Measurements from ENCODE around the gene ATG101. TPM values are rescaled to one million over a fixed set of nuclear protein-coding genes. Genes with fewer than 3 reads are reported as not detected.

Gene ATG101
- total and polyA plus RNA-seq, 4 experiments from 2014 or later = 22.2 to 27.1 (median 25.7) TPM

DNA sequence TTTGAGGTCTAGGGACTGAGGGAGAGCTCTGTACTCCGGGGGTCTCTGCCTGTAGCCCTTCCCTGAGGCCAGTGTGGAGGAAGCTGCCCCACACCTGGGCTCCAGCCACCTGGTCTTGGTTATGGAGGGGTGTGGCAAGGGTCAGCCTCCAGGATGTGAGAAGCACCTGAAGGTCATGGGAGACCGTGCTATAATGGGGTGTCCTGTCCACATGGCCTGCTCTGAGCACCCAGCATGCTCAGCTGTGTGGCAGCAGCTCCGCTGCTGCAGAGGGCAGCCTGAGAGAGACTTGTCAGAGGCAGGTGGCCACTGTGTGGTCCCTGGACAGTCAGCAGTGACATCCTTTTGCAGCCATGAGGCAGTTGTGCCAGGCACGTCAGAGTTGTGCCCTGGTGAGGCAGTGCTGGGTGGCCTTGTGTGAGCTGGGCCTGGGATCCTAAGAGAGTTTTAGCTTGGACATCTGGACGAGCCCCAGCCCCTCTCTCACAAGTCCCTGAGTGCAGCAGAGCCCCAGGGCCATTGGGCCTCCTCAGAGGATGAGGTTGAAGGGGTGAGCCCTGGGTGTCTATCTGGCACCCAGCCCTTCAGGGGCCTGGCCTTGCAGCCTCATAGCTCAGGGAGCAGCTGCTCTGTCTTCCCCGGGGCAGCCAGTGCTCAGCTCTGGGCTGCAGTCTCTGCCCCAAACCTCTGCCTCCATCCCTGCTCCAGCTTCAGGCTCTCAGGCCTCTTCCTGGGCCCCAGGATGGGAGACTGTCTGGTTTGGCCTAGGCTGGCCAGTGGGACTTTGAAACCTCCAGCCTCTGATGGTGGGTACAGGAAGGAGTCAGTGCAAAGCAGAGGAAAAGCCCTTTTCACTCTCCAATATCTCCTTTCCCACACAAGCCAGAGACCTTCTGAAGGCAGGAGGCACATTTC is 7.4 kb upstream of the ATG101 start:
- ChIA-PET CTCF (ENCODE audit: partially characterized antibody) (interaction anchor here (0.9 to 17.7 kb wide), 3 partner anchors 9 to 39 kb away, joined by 4 to 289 read pairs (median 5); no protein-coding TSS in a partner anchor), POLR2A (ENCODE audit: partially characterized antibody) (interaction anchor here (1.0 to 1.9 kb wide), 3 partner anchors 9 to 37 kb away, joined by 3 to 6 read pairs (median 4); partner anchors contain the start of gene NR4A1)
- no peak overlapping the region for H3K27ac ChIP-seq (ENCODE audit: low read depth, low read length)
- no peaks in the 10 kb centered on the region for H3K36me3 ChIP-seq (ENCODE audit: insufficient read depth, low read length)
- no peak overlapping the region for H3K4me3 ChIP-seq (ENCODE audit: low read length in 2 of 2)
- DNase-seq = no peak
- no peaks in the 10 kb centered on the region for H3K9me3 ChIP-seq (ENCODE audit: control insufficient read depth in 1 of 2, low read length in 2 of 2)
- no peaks in the 10 kb centered on the region for H3K4me1 ChIP-seq (ENCODE audit: insufficient read depth, low read length)
- intact Hi-C loops (cut with micrococcal nuclease) = no loop called here
- Mint-ChIP-seq H3K27ac (no peak overlapping the region), H3K9me3 (no peaks in the 10 kb centered on the region), H3K36me3 (no peaks in the 10 kb centered on the region), H3K4me1 (no peaks in the 10 kb centered on the region), H3K27me3 (peaks cover 0 to 3% of the 10 kb centered on the region in 2 donors), H3K4me3 (no peak overlapping the region)
- no peaks in the 10 kb centered on the region for H3K27me3 ChIP-seq (ENCODE audit: insufficient read depth, low read length)

DNA sequence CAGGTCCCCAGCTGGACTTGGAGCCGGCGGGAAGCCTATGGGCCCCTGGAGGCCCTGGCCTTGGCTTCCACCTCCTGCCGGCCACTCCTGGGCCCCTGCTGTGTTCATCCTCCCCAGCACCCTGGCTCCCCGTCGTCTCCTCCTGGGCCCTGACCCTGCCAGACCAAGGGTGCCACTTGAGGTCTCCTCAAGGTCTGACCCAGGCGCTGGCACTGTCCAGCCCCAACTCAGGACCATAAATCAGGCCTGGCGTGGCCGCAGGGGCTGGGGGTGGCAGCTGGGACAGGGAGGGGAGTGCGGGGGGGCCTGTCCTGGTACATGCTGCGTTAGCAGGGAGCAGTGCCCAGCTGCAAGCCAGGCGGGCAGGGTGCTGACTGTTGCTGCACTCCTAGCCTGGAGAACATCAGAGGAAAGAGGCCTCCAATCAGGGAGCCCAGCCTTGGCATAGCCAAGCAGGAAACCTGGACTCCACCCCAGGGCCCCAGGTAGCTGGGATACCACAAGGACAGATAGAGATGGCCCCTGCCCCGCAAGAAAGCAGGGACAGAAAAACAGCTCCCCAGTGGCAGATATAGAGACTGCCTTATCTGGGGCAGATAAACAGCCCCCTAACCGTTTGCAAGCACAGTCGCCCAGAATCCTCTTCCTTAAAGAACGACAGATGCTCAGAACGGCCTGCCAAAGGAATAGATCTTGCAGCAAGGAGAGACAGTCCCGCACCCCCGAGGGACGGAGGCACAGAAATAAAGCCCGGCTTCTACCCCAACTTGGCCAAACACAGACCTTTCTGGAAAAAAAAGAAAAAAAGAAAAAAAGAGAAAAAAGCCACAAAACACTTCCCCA is 6.5 kb upstream of the ATG101 start:
- Histone ChIP-seq H3K27ac (ENCODE audit: low read depth, low read length) (no peak overlapping the region), H3K4me3 (ENCODE audit: low read length in 2 of 2) (no peak overlapping the region), H3K27me3 (ENCODE audit: insufficient read depth, low read length) (no peaks in the 10 kb centered on the region), H3K9me3 (ENCODE audit: control insufficient read depth in 1 of 2, low read length in 2 of 2) (no peaks in the 10 kb centered on the region), H3K36me3 (ENCODE audit: insufficient read depth, low read length) (no peaks in the 10 kb centered on the region), H3K4me1 (ENCODE audit: insufficient read depth, low read length) (no peaks in the 10 kb centered on the region)
- Mint-ChIP-seq H3K4me1 (no peaks in the 10 kb centered on the region), H3K27ac (peak overlapping the region in 1 of 7 donors; percentile 35), H3K4me3 (no peak overlapping the region), H3K9me3 (no peaks in the 10 kb centered on the region), H3K27me3 (peaks cover 0 to 3% of the 10 kb centered on the region in 2 donors), H3K36me3 (no peaks in the 10 kb centered on the region)
- ChIA-PET POLR2A (ENCODE audit: partially characterized antibody) (interaction anchor here (1.0 to 1.1 kb wide), 2 partner anchors 12 to 38 kb away, joined by 3 to 4 read pairs; partner anchors contain the start of gene NR4A1), CTCF (ENCODE audit: partially characterized antibody) (interaction anchor here (0.5 to 17.7 kb wide), 4 partner anchors 8 to 252 kb away, joined by 3 to 289 read pairs (median 4); no protein-coding TSS in a partner anchor)
- DNase-seq = no peak
- intact Hi-C loops (cut with micrococcal nuclease) = no loop called here

DNA sequence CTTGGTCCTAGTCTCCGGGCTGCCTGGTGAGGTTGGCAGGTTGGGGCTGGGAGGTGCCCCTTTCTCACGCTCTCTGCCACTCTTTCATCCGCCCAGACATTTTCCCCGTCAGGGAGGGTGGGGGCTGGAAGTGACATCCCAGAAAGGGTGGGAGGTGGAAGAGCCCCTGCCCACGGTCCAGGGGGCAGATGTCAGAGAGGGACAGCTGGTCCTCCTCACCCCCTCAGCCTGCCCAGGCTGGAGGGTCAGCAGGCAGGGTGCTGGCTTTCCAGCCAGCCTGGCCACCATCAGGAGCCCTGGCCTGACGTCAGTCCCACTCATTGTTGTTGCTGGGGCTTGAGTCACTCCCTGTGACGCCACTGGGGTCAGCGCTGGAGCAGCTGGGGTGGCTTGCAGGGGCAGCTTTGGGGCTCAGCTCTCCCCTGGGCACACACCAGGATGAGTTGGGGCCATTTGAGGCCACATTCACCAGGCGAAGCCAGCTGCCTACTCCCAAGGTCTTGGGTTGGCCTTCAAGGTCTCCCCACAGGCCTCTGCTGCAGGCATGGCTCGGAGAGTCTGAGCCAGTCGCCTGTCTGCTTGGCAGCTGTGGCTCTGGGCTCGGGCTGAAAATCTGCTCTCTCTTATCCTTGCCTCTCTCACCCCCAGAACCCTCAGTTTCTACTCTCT is 5.7 kb upstream of the ATG101 start:
- no peak overlapping the region for H3K4me3 Mint-ChIP-seq
- ChIA-PET POLR2A (ENCODE audit: partially characterized antibody) (interaction anchor here (0.9 to 1.4 kb wide), 3 partner anchors 13 to 39 kb away, joined by 3 to 6 read pairs (median 4); partner anchors contain the start of gene NR4A1), CTCF (ENCODE audit: partially characterized antibody) (interaction anchor here (1.2 to 17.7 kb wide), 2 partner anchors 18 to 41 kb away, joined by 4 to 289 read pairs; no protein-coding TSS in a partner anchor)
- Histone ChIP-seq H3K27me3 (ENCODE audit: insufficient read depth, low read length) (no peaks in the 10 kb centered on the region), H3K4me1 (ENCODE audit: insufficient read depth, low read length) (peaks cover 2% of the 10 kb centered on the region), H3K27ac (ENCODE audit: low read depth, low read length) (no peak overlapping the region), H3K36me3 (ENCODE audit: insufficient read depth, low read length) (no peaks in the 10 kb centered on the region), H3K4me3 (ENCODE audit: low read length in 2 of 2) (no peak overlapping the region), H3K9me3 (ENCODE audit: control insufficient read depth in 1 of 2, low read length in 2 of 2) (no peaks in the 10 kb centered on the region)
- no peak for DNase-seq
- intact Hi-C loops (cut with micrococcal nuclease) = no loop called here
- H3K27ac Mint-ChIP-seq = peak overlapping the region in 1 of 7 donors; percentile 89
- no peaks in the 10 kb centered on the region for H3K9me3 Mint-ChIP-seq
- H3K4me1 Mint-ChIP-seq = peaks cover 3% of the 10 kb centered on the region in 4 donors
- H3K27me3 Mint-ChIP-seq = peaks cover 0 to 3% of the 10 kb centered on the region in 2 donors
- H3K36me3 Mint-ChIP-seq = no peaks in the 10 kb centered on the region

DNA sequence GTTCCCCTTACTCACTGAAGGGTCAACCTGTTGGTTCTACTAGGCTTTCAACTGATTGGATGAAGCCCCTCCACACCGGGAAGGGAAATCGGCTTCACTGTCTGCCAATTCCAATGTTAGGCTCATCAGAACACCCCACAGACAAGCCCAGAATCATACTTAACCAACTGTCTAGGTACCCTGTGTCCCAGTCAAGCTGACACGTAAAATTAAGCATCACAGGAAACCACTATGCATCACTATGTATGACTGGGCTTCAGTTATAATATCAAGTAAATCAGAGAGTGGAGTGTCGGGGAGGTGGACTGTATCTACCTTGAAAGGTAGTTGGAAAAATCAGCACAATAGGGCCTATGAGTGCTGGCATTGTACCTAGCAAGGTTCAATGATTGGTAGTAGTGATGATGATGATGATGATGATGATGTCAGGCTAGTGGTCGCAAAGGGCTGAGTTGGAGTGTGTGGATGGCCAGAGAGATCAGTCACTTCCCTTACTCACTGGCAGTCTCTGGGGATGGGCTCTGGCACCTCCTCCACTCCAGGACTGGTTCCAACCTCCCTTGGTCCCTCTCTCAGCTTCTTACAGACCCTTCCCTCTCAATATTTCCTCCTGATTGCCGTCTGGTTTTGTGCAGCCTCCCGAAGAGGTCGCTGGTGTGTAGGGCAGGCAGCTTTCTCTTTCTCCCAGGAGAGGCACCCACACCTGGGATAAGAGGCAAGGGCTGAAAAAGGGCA is 3.3 kb upstream of the ATG101 start:
- peaks cover 3 to 8% of the 10 kb centered on the region in 2 donors for H3K36me3 Mint-ChIP-seq

DNA sequence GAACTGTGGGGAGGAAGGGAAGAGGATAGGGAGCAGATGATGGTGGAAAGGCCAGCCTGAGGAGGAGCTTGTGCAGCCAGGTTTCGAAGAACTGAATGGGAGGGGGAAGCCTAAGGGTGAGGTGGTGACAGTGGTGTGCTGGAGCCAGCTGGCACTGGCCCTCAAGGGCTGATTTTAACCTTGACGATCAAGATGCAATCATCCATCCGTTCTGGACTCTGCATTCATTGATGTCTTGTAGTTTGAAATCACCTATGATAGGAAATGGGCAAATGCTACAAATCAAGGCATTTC is 2.8 kb upstream of the ATG101 start:
- Histone ChIP-seq H3K4me1 (ENCODE audit: insufficient read depth, low read length) (peaks cover 23% of the 10 kb centered on the region), H3K4me3 (ENCODE audit: low read length in 2 of 2) (no peak overlapping the region), H3K36me3 (ENCODE audit: insufficient read depth, low read length) (no peaks in the 10 kb centered on the region), H3K27me3 (ENCODE audit: insufficient read depth, low read length) (no peaks in the 10 kb centered on the region), H3K27ac (ENCODE audit: low read depth, low read length) (no peak overlapping the region), H3K9me3 (ENCODE audit: control insufficient read depth in 1 of 2, low read length in 2 of 2) (no peaks in the 10 kb centered on the region)
- peaks cover 3 to 10% of the 10 kb centered on the region in 2 donors for H3K36me3 Mint-ChIP-seq
- peaks cover 0 to 2% (median 0%) of the 10 kb centered on the region in 8 donors for H3K9me3 Mint-ChIP-seq
- DNase-seq = no peak
- POLR2A ChIA-PET (ENCODE audit: partially characterized antibody) = interaction anchor here (0.6 kb wide), 1 partner anchor 28 kb away, joined by 3 read pairs; no protein-coding TSS in a partner anchor
- H3K4me3 Mint-ChIP-seq = peak overlapping the region in 2 of 8 donors; percentile 30 to 47
- peak overlapping the region in 3 of 7 donors; percentile 11 to 69 (median 22) for H3K27ac Mint-ChIP-seq
- CTCF ChIA-PET (ENCODE audit: partially characterized antibody) = interaction anchor here (0.9 to 17.7 kb wide), 6 partner anchors 15 to 44 kb away, joined by 3 to 289 read pairs (median 8); partner anchors contain the start of gene NR4A1
- H3K27me3 Mint-ChIP-seq = peaks cover 0 to 3% of the 10 kb centered on the region in 2 donors
- intact Hi-C loops (cut with micrococcal nuclease) = no loop called here
- H3K4me1 Mint-ChIP-seq = peaks cover 21 to 30% (median 25%) of the 10 kb centered on the region in 4 donors

More for the DNA sequence above, 3.3 kb upstream of the ATG101 start:
- Histone ChIP-seq H3K27ac (ENCODE audit: low read depth, low read length) (no peak overlapping the region), H3K36me3 (ENCODE audit: insufficient read depth, low read length) (no peaks in the 10 kb centered on the region), H3K4me3 (ENCODE audit: low read length in 2 of 2) (no peak overlapping the region), H3K27me3 (ENCODE audit: insufficient read depth, low read length) (no peaks in the 10 kb centered on the region), H3K9me3 (ENCODE audit: control insufficient read depth in 1 of 2, low read length in 2 of 2) (no peaks in the 10 kb centered on the region), H3K4me1 (ENCODE audit: insufficient read depth, low read length) (peaks cover 18% of the 10 kb centered on the region)
- CTCF ChIA-PET (ENCODE audit: partially characterized antibody) = interaction anchor here (1.5 to 17.7 kb wide), 5 partner anchors 15 to 43 kb away, joined by 4 to 289 read pairs (median 12); partner anchors contain the start of gene NR4A1
- POLR2A ChIA-PET (ENCODE audit: partially characterized antibody) = no interaction called here
- Mint-ChIP-seq H3K27me3 (peaks cover 0 to 3% of the 10 kb centered on the region in 2 donors), H3K27ac (peak overlapping the region in 4 of 7 donors; percentile 11 to 72 (median 62)), H3K9me3 (peaks cover 0 to 2% (median 0%) of the 10 kb centered on the region in 8 donors), H3K4me1 (peaks cover 18 to 25% (median 21%) of the 10 kb centered on the region in 4 donors), H3K4me3 (peak overlapping the region in 1 of 8 donors; percentile 7)
- intact Hi-C loops (cut with micrococcal nuclease) = no loop called here
- no peak for DNase-seq

Measured in CD4-positive, alpha-beta memory T cell (primary cell).